Embryonic facial prominence (tissue), 1 donor: ENCODE results near the gene ADAMTS17.

ENCODE experiments used
- DNase-seq: peaks from one replicate; pipeline ENCODE4 v3.0.0-alpha.2; 2016; ENCODE audit errors: extremely low spot score

The ADAMTS17 gene

GRCh38 chr15:100201376-100202280, 140.1 kb downstream of the ADAMTS17 start:
- no peak for DNase-seq

- no peak for DNase-seq
Measured at GRCh38 chr15:100200287-100200880, 141.4 kb downstream of the ADAMTS17 start.

- no peak for DNase-seq
Measured at GRCh38 chr15:100199711-100200286, 142.0 kb downstream of the ADAMTS17 start.

GRCh38 chr15:100198442-100198841, 143.3 kb downstream of the ADAMTS17 start:
- DNase-seq: no peak

- no peak for DNase-seq
Measured at GRCh38 chr15:100196326-100197058, 145.3 kb downstream of the ADAMTS17 start.

GRCh38 chr15:100194996-100195395, 146.8 kb downstream of the ADAMTS17 start:
- no peak for DNase-seq

GRCh38 chr15:100193277-100193860, 148.4 kb downstream of the ADAMTS17 start:
- no peak for DNase-seq

- DNase-seq: no peak
Measured at GRCh38 chr15:100192097-100193080, 149.4 kb downstream of the ADAMTS17 start.

GRCh38 chr15:100191161-100191560, 150.6 kb downstream of the ADAMTS17 start:
- no peak for DNase-seq

- no peak for DNase-seq
Measured at GRCh38 chr15:100190675-100191074, 151.1 kb downstream of the ADAMTS17 start.

- no peak for DNase-seq
Measured at GRCh38 chr15:100189849-100190248, 151.9 kb downstream of the ADAMTS17 start.

GRCh38 chr15:100189319-100189718, 152.5 kb downstream of the ADAMTS17 start:
- no peak for DNase-seq

GRCh38 chr15:100187677-100188076, 154.1 kb downstream of the ADAMTS17 start:
- no peak for DNase-seq

- no peak for DNase-seq
Measured at GRCh38 chr15:100186960-100187359, 154.8 kb downstream of the ADAMTS17 start.

- no peak for DNase-seq
Measured at GRCh38 chr15:100186366-100186765, 155.4 kb downstream of the ADAMTS17 start.

GRCh38 chr15:100183921-100184495, 157.8 kb downstream of the ADAMTS17 start:
- DNase-seq: no peak

GRCh38 chr15:100180921-100181320, 160.9 kb downstream of the ADAMTS17 start:
- DNase-seq: no peak

- DNase-seq: no peak
Measured at GRCh38 chr15:100175406-100176114, 166.2 kb downstream of the ADAMTS17 start.

- DNase-seq: no peak
Measured at GRCh38 chr15:100174904-100175275, 166.9 kb downstream of the ADAMTS17 start.
